CD4-positive, alpha-beta T cell treated with Interleukin-10 for 1 hour (primary cell): ENCODE measurements around the gene PPP2R2B.
A peak's percentile ranks its signal among the peaks of the same experiment; 100 is the strongest.

Experiments
- DNase-seq: peaks from one replicate; pipeline ENCODE4 v3.0.0-alpha.2; 2020

PPP2R2B gene

DNA sequence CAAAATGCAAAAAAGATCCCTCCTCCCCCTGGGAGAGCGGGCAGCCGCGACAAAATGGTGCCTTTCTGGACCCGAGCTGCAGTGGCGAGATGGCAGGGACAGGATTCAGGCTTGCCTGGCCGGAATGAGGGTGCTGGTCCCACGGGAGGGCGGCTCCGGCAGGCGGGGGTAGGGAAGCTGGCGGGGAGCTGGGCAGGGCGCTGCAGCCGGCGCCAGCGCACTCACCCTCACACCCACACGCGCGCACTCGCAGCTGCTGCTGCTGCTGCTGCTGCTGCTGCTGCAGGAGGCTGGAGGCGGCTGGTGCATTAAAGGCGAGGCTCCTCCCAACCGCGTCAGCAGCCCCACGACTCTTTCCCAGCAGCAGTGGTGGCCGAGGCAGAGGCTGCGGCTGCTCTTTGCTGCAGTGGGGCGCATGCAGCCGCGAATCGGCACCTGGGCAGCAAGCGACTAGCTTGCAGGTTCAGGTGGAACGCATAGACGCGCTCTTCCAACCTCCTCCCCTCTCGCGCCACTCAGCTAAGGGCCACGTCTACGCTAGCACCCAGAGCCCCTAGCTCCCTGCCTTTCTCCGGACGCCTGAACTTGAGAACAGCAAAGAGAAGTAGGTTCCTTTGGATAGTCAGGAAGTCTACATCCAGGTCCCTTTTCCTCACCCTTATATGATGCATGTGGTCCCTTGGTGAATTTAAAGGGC, at the start of gene PPP2R2B:
TSS of gene PPP2R2B (minus strand) at position 282 of the 697 bp plus-strand sequence.
- DNase-seq: peak; percentile 61

DNA sequence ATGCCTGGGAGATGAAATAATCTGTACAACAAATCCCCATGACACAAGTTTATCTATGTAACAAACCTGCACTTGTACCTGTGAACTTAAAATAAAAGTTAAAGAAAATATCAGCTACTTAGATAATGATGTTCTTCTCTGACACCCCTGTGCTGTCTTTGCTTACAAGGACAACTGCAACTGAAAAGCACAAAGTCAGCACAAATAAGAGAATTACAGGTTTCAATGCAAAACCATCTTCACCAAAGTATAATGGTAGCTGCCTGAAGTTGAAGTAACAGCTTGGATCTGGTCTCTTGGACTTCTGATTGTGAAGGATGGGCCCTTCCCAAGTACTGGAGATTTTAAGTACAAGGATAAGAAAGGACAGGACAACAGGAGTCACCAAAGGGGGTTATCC, 45.6 kb upstream of the PPP2R2B start:
- DNase-seq: no peak

DNA sequence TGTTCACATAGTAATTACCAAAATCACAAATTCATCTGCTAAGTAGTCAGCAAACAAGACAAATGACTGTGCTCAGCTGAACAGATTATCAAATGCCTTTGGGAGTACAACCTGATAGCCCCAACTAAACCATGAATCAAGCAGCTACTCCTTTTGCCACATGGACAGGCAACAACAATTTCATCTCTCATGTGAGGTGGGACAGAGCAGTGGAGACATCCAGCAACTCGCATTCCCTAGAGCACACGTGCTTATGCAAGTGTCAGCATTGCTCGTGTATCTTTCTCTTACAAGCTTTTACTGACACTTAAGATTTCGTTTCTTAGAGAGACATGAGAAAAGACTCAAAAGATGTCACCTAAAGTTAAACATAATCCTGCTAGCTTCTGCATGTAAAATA, 42.7 kb upstream of the PPP2R2B start:
- no peak for DNase-seq

DNA sequence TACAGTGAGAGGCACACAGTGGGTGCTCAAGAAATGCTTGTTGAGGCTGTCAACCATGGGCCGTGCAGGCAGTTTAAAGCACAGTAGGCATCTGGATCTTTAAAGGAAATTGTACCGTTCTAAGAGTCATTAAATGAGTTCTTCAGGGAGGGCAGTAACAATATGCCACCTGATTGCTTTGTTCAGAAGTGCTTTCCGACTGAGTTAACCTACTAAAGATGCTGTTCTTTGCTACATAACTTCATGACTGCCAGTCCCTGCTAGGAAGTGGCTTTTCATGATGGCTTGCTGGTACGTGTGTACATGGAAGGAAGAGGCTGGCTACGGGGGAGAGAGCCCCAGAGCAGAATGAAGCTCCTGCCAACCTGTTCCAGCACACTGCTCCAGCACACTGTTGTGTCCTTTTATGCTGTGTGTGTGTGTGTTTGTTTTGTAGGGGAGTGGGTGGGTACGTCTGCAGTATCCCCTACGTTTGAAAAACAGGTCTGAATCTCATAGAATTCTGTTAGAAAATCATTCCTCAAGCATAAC, 41.9 kb upstream of the PPP2R2B start:
- no peak for DNase-seq

DNA sequence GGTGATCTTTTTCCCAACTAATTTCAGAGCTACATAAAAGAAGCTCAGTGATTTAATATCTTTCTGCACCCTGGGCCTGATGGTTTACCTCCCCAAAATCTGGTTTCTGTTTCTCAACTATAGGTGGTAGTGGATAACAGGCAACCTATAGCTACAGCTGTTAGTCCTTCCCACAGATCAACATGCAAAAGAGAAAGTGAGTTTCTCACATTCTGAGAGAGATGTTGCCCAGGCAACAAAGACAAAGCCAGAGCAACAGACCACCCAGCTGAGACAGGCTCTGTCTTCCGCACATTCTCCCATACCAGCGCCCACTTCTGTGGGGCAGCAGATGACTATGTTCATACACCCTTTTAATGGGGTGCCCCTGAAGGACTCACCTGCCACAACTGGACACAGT, 40.7 kb upstream of the PPP2R2B start:
- DNase-seq: no peak

GRCh38 chr5:146917931-146918330, 39.4 kb upstream of the PPP2R2B start:
- DNase-seq: no peak

GRCh38 chr5:146912874-146913273, 34.3 kb upstream of the PPP2R2B start:
- no peak for DNase-seq

DNA sequence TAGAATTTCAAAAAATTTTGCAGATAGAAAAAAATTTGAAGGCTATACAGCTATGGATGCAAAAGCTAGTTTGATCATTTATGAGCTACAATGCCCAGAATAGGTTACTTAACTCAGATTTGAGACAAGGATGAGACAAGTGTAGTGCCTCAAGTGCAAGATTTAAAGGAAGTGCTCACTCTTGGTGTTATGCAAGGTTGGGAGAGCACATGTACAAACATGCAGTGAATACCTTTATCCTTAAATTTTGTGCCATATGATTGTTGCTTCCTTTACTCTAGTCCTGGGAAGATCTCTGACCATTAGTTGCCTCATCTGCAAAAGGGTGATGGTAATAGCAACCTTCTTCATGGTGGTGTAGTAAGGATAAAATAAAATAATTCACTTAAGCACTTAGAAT, 31.7 kb upstream of the PPP2R2B start:
- DNase-seq: no peak

GRCh38 chr5:146909255-146910068, 30.9 kb upstream of the PPP2R2B start:
- no peak for DNase-seq

- no peak for DNase-seq
Observed at GRCh38 chr5:146906803-146907202, 28.2 kb upstream of the PPP2R2B start.

DNA sequence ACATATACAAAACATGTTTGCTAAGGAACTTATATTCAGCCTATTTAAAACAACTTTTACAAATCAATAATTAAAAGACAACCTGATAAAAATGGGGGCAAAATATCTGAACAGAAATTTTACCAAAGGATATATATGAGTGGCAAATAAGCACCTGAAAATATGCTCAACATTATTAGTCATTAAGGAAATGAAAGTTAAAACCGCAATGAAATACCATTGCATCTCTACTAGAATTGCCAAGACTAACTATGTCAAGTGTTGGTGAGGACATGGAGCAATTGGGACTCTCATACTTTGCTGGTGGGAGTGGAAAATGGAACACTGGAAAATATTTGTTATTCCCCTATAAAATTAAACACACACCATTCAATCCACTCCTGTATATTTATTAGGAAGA, 26.3 kb upstream of the PPP2R2B start:
- DNase-seq: no peak

DNA sequence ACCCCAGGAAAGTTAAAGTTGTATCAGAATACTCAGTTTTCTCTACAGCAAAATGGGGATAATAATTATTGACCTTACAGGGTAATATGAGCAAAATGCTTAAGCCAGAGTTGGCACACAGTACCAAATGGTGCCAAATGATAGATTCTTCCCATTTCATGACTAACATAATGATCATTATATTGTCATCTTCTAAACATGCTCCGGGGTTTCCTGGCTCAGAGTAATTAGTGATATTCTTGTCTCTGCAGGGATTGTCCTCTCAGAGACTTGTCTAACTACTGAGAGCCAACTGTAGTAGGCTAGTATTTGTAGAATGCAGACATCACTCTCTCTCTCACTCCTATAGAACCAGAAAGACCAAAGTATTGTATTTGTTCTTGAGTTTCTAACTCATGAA, 25.2 kb upstream of the PPP2R2B start:
- DNase-seq: no peak

DNA sequence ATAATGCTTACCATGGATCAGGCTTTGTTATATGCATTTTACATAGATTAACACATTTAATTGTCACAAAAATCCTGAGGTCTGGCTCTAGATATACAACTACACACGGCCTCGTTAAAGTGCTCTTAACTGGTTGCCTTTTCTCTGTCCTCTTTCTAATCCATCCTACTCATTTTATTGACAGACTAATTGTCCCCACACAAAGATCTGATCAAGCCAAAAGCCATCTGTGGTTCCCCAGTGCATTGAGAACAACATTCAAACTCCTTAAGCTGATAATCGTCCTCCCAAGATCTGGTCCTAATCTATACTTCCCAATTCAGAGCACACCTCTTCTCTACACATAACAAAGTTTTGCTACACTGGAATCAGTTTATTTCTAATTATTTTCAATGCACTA, 23.9 kb upstream of the PPP2R2B start:
- no peak for DNase-seq

DNA sequence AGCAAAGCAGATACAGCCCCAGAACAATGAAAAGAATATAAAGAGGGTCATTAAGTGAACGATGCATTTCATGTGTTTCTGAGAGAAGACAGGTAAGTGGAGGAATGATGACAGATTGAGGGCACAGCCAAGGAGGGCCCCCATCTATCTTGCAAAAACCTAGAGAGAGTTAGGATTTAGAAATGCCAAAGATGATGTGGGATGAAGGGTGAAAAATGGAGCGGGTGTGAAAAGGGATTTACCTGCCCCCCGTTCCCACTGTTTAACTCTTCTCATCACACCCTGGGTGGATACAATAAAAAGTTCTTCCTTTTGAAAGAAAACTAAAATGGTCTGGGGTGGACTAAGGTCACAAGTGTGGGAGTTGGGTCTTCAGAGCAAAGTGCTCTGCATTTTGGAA, 18.5 kb upstream of the PPP2R2B start:
- no peak for DNase-seq

DNA sequence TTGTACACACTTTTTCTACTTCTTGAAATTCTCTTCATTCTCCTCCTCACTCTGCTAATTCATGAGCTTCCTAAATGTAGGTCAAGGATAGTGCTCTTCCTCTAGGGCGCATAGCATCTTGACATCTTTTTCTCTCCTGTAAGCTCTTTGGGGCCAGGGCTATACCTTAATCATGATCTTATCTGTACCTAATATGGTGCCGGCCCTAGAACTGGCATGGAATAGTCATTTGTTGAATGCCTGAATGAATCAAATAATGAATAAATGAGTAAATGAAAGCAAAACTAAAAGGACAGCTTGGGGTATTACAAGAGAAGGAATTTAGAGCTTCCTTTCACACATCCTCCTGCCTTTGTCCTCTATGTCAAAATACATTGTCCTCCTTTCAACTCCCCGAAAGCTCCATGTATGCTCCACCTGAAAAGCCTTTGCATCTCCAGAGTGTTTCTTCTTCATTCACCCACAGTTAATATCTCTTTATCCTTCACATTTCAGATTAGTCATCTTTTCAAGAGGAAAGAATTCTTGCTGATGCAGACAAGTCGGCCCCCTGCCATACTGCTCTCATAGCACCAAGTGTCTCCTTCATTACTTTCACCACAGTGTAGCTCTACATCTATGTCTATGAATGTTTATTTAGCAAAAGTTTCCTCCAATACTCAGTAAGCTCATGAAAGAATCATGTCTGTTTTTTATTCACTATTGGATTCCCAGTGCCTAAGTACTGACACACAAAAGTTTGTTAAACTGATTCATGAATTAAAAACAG, 16.4 kb upstream of the PPP2R2B start:
- DNase-seq: no peak

GRCh38 chr5:146893991-146894390, 15.4 kb upstream of the PPP2R2B start:
- DNase-seq: no peak

DNA sequence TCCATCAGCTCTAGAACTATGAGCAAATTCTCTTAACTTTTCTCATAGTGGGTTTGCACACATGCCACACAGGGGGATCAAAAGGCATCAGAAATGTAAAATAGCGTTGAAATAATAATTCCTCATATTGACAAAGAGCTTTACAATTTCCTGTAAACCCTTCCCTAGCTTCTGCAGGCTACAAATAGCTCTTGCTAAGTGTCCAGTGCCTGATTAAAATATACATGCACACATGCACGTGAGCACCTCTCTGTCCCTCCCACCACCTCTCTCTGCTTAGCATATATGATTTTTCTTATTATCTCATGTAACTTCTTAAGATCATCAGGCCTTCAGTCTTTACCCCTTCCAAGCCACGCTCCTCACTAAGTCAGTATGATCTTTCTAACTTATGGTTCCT, 13.7 kb upstream of the PPP2R2B start:
- DNase-seq: no peak

DNA sequence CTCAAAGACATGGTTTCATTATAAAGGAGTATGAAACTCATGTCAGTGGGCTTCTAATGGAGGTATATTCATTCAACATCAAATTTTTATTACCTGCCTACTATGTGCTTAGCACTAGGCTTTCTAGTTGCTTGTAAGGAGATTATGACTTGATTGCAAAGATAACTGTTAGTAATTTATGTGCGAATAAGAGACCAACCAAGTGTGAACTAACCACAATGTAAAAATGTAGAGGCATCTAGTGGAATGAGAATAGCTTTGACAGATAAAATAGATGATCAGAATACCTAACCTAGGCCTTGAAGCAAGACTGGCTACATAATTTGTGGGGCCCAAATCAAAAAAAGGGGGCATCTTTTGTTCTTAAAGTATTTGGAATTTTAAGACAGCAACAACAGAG, 13.0 kb upstream of the PPP2R2B start:
- no peak for DNase-seq

DNA sequence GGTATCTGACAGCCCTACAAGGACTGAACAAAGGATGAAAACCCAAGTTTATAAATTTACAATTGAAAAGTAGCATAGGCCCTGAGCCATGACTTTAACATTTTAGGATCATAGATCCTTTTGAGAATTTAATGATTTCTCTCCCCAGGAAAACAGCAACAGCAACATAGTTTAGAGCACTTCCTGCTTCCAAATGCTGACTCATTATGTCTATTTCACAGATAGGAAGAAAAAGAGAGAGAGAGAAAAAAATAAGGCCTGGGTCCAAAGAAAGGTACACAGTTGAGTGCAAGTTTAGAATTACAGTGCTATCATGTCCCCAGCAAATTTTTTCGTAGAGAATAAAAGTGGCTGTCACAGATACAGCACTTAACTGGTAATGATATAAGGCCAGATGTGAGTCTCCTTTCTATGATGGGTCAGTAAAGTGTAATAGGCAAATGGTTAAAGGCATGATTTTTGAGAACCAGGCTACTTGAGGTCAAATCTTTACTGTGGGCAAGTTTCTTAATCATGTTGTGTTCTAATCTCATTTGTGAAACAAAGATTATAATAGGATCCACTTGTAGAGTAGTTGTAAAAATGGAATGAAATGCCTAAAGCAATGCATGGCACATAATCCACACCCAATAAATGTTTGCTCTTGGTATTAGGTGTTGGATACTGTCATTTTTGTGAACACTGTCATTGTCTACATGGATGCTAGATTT, 12.3 kb upstream of the PPP2R2B start:
- DNase-seq: no peak

DNA sequence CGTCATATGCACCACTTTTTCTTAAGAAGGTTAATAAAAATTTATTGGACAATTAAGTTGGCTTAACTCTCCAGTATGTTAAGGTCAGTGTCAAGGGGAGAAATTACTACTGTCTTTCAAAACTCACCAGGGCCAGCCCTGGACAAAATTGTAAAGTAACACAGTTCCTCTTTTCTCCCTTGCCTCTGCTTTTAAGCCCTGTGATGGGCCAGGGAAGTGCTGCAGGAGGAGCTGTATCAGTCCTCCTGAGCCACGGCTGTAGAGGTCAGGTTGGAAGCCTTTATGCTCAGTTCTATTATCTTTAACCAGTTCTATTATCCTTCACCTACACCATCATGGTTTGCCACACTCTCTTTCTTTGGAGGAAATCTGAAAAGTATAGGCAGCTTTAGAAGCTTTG, 11.5 kb upstream of the PPP2R2B start:
- DNase-seq: no peak

DNA sequence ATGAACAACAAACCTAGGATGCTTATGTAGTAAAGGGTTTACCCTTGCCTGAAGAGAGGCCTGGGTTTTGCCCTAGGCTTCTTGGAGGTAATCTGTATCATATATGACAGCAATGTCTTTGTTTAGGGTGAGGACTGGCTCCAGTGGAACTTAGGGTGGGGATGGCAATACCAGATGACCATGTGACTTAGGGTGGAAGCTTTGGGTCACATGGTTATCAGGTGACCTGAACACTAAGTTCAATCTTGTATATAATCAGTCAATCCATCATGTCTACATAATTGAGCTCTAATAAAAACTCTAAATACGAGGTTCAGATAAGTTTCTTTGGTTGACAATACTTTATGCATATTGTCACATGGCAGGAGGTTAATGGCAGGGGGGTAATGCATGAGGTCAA, 10.6 kb upstream of the PPP2R2B start:
- no peak for DNase-seq

- no peak for DNase-seq
Observed at GRCh38 chr5:146888351-146888978, 9.9 kb upstream of the PPP2R2B start.
